Caco-2 (cell line): Measurements from ENCODE around the gene MEX3B. TPM values are rescaled to one million over a fixed set of nuclear protein-coding genes. Genes with fewer than 3 reads are reported as not detected.

Experiments used
- Bru-seq: library from RNA; stranded (reverse); fragments of 400-500 nt; gene quantifications from one replicate; lab custom pipeline; 2021; lab: Mats Ljungman, UMichigan
- BruChase-seq, 2 experiments: library from RNA; stranded (reverse); fragments of 400-500 nt; gene quantifications; one replicate each; lab custom pipeline; 2021; lab: Mats Ljungman, UMichigan
- BruUV-seq: library from RNA; stranded (reverse); fragments of 400-500 nt; replicated peaks from 2 replicates; lab custom pipeline; 2021; lab: Mats Ljungman, UMichigan
- CTCF ChIA-PET: fragments of 300-600 bp; sonication (Branson Sonifier 250); formaldehyde crosslinking; loops from one replicate; lab custom pipeline; 2022; ENCODE audit warnings: antibody characterized with exemption; lab: Charles Lee
- POLR2A ChIA-PET: fragments of 300-600 bp; sonication (Branson Sonifier 250); formaldehyde crosslinking; loops from one replicate; lab custom pipeline; 2022; ENCODE audit warnings: antibody characterized with exemption; lab: Charles Lee
- DNase-seq, 2 experiments: peaks; one replicate each; pipeline versions ENCODE4 v3.0.0 to v3.0.0-alpha.2; 2020 to 2022
- H3K27me3 ChIP-seq: replicated peaks from 2 replicates; pipeline ENCODE4 v1.6.0; 2011; ENCODE audit warnings: low read length; ENCODE audit not compliant: control insufficient read depth, insufficient read depth
- H3K36me3 ChIP-seq: 2 replicates; pipeline ENCODE4 v1.5.1; 2011; ENCODE audit warnings: low read length; ENCODE audit not compliant: control insufficient read depth, insufficient read depth
- H3K4me1 ChIP-seq: fragments of 250-450 bp; sonication (Bioruptor Pico); 2 replicates; pipeline ENCODE4 v1.5.1; 2020; ENCODE audit warnings: mild to moderate bottlenecking
- H3K4me3 ChIP-seq: 2 replicates; pipeline ENCODE4 v1.5.1; 2011; ENCODE audit warnings: low read depth, mild to moderate bottlenecking, control low read depth, low read length
- H3K9me3 ChIP-seq: fragments of 250-450 bp; sonication (Bioruptor Pico); 2 replicates; pipeline ENCODE4 v1.5.1; 2020; ENCODE audit warnings: mild to moderate bottlenecking, moderate library complexity
- H3K27ac Mint-ChIP-seq: one replicate; pipeline ENCODE4 v1.8.0; 2022; ENCODE audit warnings: mixed read lengths; ENCODE audit not compliant: unreplicated experiment
- H3K27me3 Mint-ChIP-seq: one replicate; pipeline ENCODE4 v1.8.0; 2022; ENCODE audit warnings: mixed read lengths; ENCODE audit not compliant: insufficient read depth, unreplicated experiment
- H3K36me3 Mint-ChIP-seq: one replicate; pipeline ENCODE4 v1.8.0; 2022; ENCODE audit warnings: mild to moderate bottlenecking, mixed read lengths; ENCODE audit not compliant: insufficient read depth, unreplicated experiment
- H3K4me1 Mint-ChIP-seq: one replicate; pipeline ENCODE4 v1.8.0; 2022; ENCODE audit warnings: low read depth, mixed read lengths; ENCODE audit not compliant: unreplicated experiment
- H3K4me3 Mint-ChIP-seq: one replicate; pipeline ENCODE4 v1.8.0; 2022; ENCODE audit warnings: mild to moderate bottlenecking, moderate library complexity, mixed read lengths; ENCODE audit not compliant: unreplicated experiment
- H3K9me3 Mint-ChIP-seq: one replicate; pipeline ENCODE4 v1.8.0; 2022; ENCODE audit warnings: mixed read lengths; ENCODE audit not compliant: unreplicated experiment
- CTCF ChIP-seq, 2 experiments: fragments of 200-600 bp in 1 of 2; IDR thresholded peaks; 1 replicate in 1 of 2; 2 replicates in 1 of 2; pipeline versions ENCODE4 v1.5.1 to v1.8.0; 2011 to 2022; ENCODE audit warnings: antibody characterized with exemption in 1 of 2, control low read depth in 1 of 2, inconsistent platforms in 1 of 2, low read depth in 1 of 2, low read length in 1 of 2, mild to moderate bottlenecking in 1 of 2, moderate library complexity in 1 of 2; ENCODE audit not compliant: insufficient read depth in 1 of 2, severe bottlenecking in 1 of 2, unreplicated experiment in 1 of 2
- intact Hi-C: fragments of 100-400 bp; cut with micrococcal nuclease; formaldehyde crosslinking; loops from one replicate; pipeline ENCODE4 v1.10.0; 2022; ENCODE audit not compliant: unreplicated experiment
- long read RNA-seq: library from polyadenylated mRNA; stranded (forward); transcript quantifications from one replicate; pipeline ENCODE4 v2.0.0, GENCODE V29; 2022
- total RNA-seq: library from RNA; stranded (reverse); gene quantifications from 2 replicates; pipeline ENCODE4 v1.2.3, GENCODE V29; 2022

The MEX3B gene
- total RNA-seq (0.28 and 0.34 TPM in 2 replicates), Bru-seq, nascent RNA (percentile 12 among the genes with signal in this experiment), BruChase-seq, experiment 1, labeled RNA remaining after a 2-hour chase (percentile 33 among the genes with signal in this experiment), BruChase-seq, experiment 2, labeled RNA remaining after a 6-hour chase (percentile 31 among the genes with signal in this experiment)
- long read RNA-seq = 0 reads

GRCh38 chr15:82045892-82046665 is at the start of gene MEX3B:
Gene MEX3B, minus strand, starts transcription at chr15:82046018. Its CDS starts 313 bp downstream, at chr15:82045705.
- Mint-ChIP-seq H3K4me1 (no peaks in the 10 kb centered on the region), H3K36me3 (peaks cover 13% of the 10 kb centered on the region), H3K27ac (no peak within 1 kb of the TSS), H3K27me3 (peaks cover 11% of the 10 kb centered on the region), H3K4me3 (peak within 1 kb of the TSS; percentile 78), H3K9me3 (no peaks in the 10 kb centered on the region)
- Histone ChIP-seq H3K36me3 (no peaks in the 10 kb centered on the region), H3K9me3 (no peaks in the 10 kb centered on the region), H3K4me3 (peak within 1 kb of the TSS; percentile 75), H3K4me1 (peaks cover 3% of the 10 kb centered on the region; the same call in 1 of the 2 replicates), H3K27me3 (no peaks in the 10 kb centered on the region)
- peak; percentile 78 to 88 for DNase-seq
- POLR2A ChIA-PET = interaction anchor here (0.8 kb wide), 1 partner anchor 720 kb away, joined by 8 read pairs; no protein-coding TSS in a partner anchor
- intact Hi-C loops = no loop called here
- CTCF ChIA-PET = interaction anchor here (0.5 kb wide), 1 partner anchor 702 kb away, joined by 3 read pairs; no protein-coding TSS in a partner anchor
- BruUV-seq = no TSS peak
- no peak for TF ChIP-seq CTCF (IDR thresholded peaks at IDR 0.05; ENCODE audit: insufficient read depth in 1 of 2, low read depth in 1 of 2, low read length in 1 of 2, severe bottlenecking in 1 of 2, unreplicated experiment in 1 of 2)

GRCh38 chr15:82093774-82094211 is 48.0 kb upstream of the MEX3B start:
- no peak for TF ChIP-seq CTCF (IDR thresholded peaks at IDR 0.05; ENCODE audit: insufficient read depth in 1 of 2, low read depth in 1 of 2, low read length in 1 of 2, severe bottlenecking in 1 of 2, unreplicated experiment in 1 of 2)
- Histone ChIP-seq H3K4me3 (no peak overlapping the region), H3K4me1 (no peaks in the 10 kb centered on the region), H3K36me3 (no peaks in the 10 kb centered on the region), H3K9me3 (no peaks in the 10 kb centered on the region), H3K27me3 (no peaks in the 10 kb centered on the region; the same call in 1 of the 2 replicates)
- peaks cover 16% of the 10 kb centered on the region for H3K27me3 Mint-ChIP-seq
- no peaks in the 10 kb centered on the region for H3K9me3 Mint-ChIP-seq
- no TSS peak for BruUV-seq
- H3K4me1 Mint-ChIP-seq = no peaks in the 10 kb centered on the region
- H3K36me3 Mint-ChIP-seq = no peaks in the 10 kb centered on the region
- ChIA-PET POLR2A (no interaction called here), CTCF (no interaction called here)
- no peak overlapping the region for H3K4me3 Mint-ChIP-seq
- no peak for DNase-seq
- intact Hi-C loops = no loop called here
- no peak overlapping the region for H3K27ac Mint-ChIP-seq

- no peaks in the 10 kb centered on the region for H3K4me1 ChIP-seq
- H3K4me3 ChIP-seq = no peak overlapping the region
- POLR2A ChIA-PET = no interaction called here
- no peak for TF ChIP-seq CTCF (IDR thresholded peaks at IDR 0.05; ENCODE audit: insufficient read depth in 1 of 2, low read depth in 1 of 2, low read length in 1 of 2, severe bottlenecking in 1 of 2, unreplicated experiment in 1 of 2)
- CTCF ChIA-PET = no interaction called here
- H3K27me3 Mint-ChIP-seq = peaks cover 17% of the 10 kb centered on the region
- intact Hi-C loops = no loop called here
- BruUV-seq = no TSS peak
- H3K27ac Mint-ChIP-seq = no peak overlapping the region
- H3K36me3 Mint-ChIP-seq = no peaks in the 10 kb centered on the region
- no peaks in the 10 kb centered on the region for H3K36me3 ChIP-seq
- no peak overlapping the region for H3K4me3 Mint-ChIP-seq
- H3K27me3 ChIP-seq = no peaks in the 10 kb centered on the region; the same call in 1 of the 2 replicates
- no peaks in the 10 kb centered on the region for H3K9me3 Mint-ChIP-seq
- no peaks in the 10 kb centered on the region for H3K9me3 ChIP-seq
- no peak for DNase-seq
- no peaks in the 10 kb centered on the region for H3K4me1 Mint-ChIP-seq
Measured at GRCh38 chr15:82093325-82093724, 47.5 kb upstream of the MEX3B start.
